GM12865 (cell line): ENCODE measurements around the gene PANX3.

Experiments
- DNase-seq: peaks from one replicate; pipeline ENCODE4 v3.0.0; 2010; ENCODE audit warnings: low read depth
- H3K4me3 ChIP-seq: 2 replicates; pipeline ENCODE4 v1.5.1; 2011; ENCODE audit warnings: mild to moderate bottlenecking, low read depth, low read length, control low read depth
- TF ChIP-seq, protein P1 (sequence below): IDR thresholded peaks from 2 replicates; pipeline ENCODE4 v1.5.1; 2011; ENCODE audit warnings: low read length, control low read depth, low read depth, inconsistent platforms; ENCODE audit not compliant: insufficient read depth; ENCODE audit errors: missing control alignments

The PANX3 gene

DNA sequence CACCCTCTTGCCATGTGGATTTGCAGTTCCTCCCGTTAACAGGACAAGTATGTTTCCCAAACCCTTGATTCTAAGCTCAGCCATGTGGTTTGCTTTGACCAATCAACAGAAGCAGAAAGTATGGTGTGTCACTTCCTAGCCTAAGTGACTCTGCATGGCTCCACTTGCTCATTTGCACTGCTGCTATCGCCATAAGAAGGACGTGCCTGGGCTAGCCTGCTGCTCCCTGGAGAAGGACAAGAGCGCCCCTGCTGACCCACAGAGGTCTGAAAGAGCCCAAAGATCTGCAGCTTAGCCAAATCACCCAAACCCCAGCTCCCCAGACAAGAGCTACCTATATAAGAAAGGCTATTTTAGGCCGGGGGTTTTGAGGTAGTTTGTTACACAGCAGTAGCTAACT is 29.4 kb downstream of the PANX3 start:
- H3K4me3 ChIP-seq = no peak overlapping the region
- TF ChIP-seq, protein P1, sequence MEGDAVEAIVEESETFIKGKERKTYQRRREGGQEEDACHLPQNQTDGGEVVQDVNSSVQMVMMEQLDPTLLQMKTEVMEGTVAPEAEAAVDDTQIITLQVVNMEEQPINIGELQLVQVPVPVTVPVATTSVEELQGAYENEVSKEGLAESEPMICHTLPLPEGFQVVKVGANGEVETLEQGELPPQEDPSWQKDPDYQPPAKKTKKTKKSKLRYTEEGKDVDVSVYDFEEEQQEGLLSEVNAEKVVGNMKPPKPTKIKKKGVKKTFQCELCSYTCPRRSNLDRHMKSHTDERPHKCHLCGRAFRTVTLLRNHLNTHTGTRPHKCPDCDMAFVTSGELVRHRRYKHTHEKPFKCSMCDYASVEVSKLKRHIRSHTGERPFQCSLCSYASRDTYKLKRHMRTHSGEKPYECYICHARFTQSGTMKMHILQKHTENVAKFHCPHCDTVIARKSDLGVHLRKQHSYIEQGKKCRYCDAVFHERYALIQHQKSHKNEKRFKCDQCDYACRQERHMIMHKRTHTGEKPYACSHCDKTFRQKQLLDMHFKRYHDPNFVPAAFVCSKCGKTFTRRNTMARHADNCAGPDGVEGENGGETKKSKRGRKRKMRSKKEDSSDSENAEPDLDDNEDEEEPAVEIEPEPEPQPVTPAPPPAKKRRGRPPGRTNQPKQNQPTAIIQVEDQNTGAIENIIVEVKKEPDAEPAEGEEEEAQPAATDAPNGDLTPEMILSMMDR = no peak
- no peak for DNase-seq

DNA sequence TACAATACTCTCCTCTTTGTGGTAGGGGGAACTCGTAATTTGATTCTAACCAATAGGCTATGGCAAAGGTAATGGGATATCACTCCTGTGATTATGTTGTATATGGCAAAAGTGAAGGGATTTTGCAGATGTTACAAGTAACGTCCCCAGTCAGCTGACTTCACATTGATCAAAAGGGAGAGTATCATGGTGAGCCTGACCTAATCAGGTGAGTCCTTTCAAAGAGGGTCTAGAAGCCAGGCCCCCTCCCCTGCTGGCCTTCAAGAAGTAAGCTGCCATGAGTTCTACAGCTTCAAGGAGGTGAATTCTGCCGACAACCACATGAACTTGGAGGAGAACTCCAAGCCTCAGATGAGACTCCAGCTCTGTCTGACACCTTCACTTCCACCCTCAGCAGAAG is 31.4 kb downstream of the PANX3 start:
- TF ChIP-seq, protein P1 = no peak

DNA sequence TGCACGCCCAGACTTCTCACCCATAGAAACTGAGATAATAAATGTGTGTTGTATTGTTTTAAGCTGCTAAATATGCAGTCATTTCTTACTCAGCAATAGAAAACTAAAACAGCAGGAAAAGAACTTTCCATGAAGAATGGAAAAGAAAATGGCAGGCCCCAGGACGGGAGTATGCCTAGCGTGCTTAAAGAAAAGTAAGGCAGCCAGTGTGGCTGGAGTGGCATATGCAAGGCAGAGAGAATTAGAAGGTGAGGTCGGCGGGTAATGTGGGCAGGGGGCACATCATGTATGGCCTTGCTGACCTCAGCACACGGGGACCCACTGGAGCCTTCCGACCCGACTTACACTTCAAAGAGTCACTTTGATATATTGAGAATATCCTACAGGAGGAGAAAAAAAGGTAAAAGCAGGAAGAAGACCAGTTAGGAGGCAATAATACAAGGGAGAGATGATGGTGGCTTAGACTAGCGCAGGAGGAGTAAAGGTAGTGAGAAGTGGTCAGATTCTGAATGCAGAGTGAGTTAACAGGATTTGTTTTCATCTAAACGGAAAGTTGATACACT is 31.9 kb downstream of the PANX3 start:
- DNase-seq = no peak
- TF ChIP-seq, protein P1 = no peak
- H3K4me3 ChIP-seq = no peak overlapping the region

More for the DNA sequence above, 31.4 kb downstream of the PANX3 start:
- H3K4me3 ChIP-seq = no peak overlapping the region
- DNase-seq = no peak

DNA sequence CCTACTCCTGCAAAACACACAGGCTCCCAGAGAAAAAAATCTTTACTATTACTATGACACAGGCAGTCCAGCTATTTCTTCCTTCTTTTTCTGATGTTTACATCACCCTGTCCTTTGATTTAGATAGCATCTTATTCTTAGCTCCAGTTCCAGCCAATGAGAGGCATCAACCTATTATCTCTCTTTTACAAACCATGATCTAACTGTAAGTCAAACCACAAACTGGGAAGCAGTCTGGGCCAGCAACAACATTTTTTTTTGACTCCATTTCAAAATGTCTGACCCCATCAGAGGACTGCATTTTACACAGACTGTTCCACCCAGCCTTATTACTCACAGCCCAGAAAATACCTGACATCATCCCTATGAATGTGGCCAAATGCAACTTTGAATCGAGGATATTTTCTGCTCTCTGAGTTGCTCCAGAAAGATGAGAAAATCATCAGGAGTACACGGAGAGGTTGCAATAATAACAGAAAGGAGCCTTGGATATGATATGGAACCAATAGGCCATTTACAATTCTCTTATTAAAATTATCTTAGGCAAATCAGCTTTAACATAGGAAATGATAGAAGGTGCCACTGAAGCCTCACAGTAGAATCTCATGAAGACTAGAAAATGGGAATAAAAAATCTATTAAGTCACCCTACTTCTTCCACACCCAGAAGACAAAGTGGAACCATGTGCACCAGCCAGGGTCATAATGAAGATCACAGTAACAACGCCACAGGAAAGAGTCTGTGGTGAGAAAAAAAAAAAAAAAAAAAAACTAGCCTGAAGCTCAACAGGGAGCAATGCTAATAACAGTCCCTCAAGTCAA is 32.6 kb downstream of the PANX3 start:
- no peak for DNase-seq
- TF ChIP-seq, protein P1 = no peak
- no peak overlapping the region for H3K4me3 ChIP-seq

DNA sequence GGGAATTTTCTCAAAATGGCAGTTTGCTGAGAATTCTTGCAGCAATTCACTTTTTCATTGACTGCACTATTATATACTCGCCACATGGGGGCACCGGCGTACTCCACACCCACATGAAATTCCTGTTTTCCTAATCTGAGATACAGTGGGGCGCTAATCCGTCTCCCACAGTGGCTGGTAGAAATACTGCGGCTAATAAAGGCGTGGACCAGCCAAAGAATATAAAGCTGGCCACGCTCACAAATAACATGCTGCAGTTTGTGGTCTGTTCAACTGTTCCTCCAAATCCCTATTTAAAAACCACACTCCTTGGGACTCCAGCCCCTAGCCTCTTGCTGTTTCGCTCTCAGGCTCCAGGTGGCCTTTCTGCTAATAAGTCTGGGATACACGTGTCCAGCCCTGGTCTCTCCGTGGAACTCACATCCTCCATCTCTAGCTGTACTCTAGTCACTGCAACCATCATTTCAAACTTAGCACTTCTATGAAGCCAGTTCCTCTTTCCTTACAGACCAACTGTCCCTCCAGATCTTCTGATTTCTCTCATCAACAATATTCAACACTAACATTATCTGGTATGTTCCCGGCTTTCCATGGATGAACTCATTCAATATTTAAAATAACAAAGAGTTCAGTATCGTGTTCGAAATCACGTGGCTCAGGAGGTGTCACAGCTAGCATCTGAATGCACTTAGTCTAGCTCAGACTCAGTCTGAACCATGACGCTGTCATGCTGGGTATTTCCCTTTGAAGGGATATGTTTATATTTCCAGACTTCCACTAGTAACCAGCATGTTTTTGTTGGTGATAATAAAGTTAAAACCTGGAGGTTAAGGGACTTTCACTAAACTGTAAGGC is 33.4 kb downstream of the PANX3 start:
- TF ChIP-seq, protein P1 = peak; percentile 75
- peak; percentile 55 for DNase-seq

DNA sequence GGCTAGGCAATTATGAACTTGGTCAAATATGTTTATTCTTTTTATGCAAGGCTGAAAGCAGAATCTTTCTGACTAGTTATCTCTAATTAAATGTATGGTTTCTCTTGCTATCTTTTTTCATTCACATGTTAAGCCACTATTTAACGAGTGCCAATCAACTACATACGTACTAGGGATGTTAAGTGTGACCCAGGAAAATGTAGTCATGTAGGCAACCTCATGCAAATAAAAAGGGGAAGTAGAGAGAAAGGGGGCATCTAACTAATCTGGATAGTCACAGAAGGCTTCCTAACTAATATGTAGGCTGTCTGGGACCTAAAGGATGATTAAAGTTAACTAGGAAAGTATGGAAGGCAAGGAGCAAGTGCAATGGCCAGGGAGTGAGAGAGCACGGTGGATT is 34.9 kb downstream of the PANX3 start:
- no peak for DNase-seq
- TF ChIP-seq, protein P1 = no peak
- no peak overlapping the region for H3K4me3 ChIP-seq

More for the DNA sequence above, 33.4 kb downstream of the PANX3 start:
- no peak overlapping the region for H3K4me3 ChIP-seq
